ENCODE data around the gene C1orf159. TPM values are rescaled to one million over a fixed set of nuclear protein-coding genes. Genes with fewer than 3 reads are reported as not detected.
"Not testable (repeated sequence)": the region's sequence is repeated elsewhere in the genome, so short reads cannot be mapped to it uniquely, and the experiment has no call there.

The C1orf159 gene
- total RNA-seq, 1 experiment from 2014 or later: 15.7 TPM

- ChIA-PET CTCF (no interaction called here), POLR2A (no interaction called here)
- Mint-ChIP-seq H3K9me3 (ENCODE audit: unreplicated experiment) (no peaks in the 10 kb centered on the region), H3K4me3 (ENCODE audit: unreplicated experiment) (no peak overlapping the region), H3K36me3 (ENCODE audit: insufficient read depth, unreplicated experiment) (no peaks in the 10 kb centered on the region), H3K4me1 (ENCODE audit: insufficient read depth, unreplicated experiment) (no peaks in the 10 kb centered on the region), H3K27ac (ENCODE audit: low read depth, unreplicated experiment) (no peak overlapping the region), H3K27me3 (ENCODE audit: insufficient read depth, unreplicated experiment) (peaks cover 15% of the 10 kb centered on the region)
- TF ChIP-seq CTCF (IDR thresholded peaks at IDR 0.05; ENCODE audit: unreplicated experiment): no peak
- intact Hi-C loops (cut with micrococcal nuclease): no loop called here
- no peak for DNase-seq (ENCODE audit: unreplicated experiment)
- BruUV-seq (replicated peaks): no TSS peak
Measured at GRCh38 chr1:1144843-1145546, 29.1 kb upstream of the C1orf159 start.

GRCh38 chr1:1144122-1144842 is 28.4 kb upstream of the C1orf159 start:
- Mint-ChIP-seq H3K4me3 (ENCODE audit: unreplicated experiment) (no peak overlapping the region), H3K27ac (ENCODE audit: low read depth, unreplicated experiment) (no peak overlapping the region), H3K36me3 (ENCODE audit: insufficient read depth, unreplicated experiment) (no peaks in the 10 kb centered on the region), H3K4me1 (ENCODE audit: insufficient read depth, unreplicated experiment) (no peaks in the 10 kb centered on the region), H3K27me3 (ENCODE audit: insufficient read depth, unreplicated experiment) (peaks cover 15% of the 10 kb centered on the region), H3K9me3 (ENCODE audit: unreplicated experiment) (no peaks in the 10 kb centered on the region)
- CTCF ChIA-PET: interaction anchor here (0.6 kb wide), 1 partner anchor 22 kb away, joined by 3 read pairs; no protein-coding TSS in a partner anchor
- intact Hi-C loops (cut with micrococcal nuclease): no loop called here
- DNase-seq (ENCODE audit: unreplicated experiment): no peak
- POLR2A ChIA-PET: interaction anchor here (0.7 kb wide), 1 partner anchor 235 kb away, joined by 3 read pairs; no protein-coding TSS in a partner anchor
- BruUV-seq (replicated peaks): no TSS peak
- TF ChIP-seq CTCF (IDR thresholded peaks at IDR 0.05; ENCODE audit: unreplicated experiment): no peak

- H3K4me3 Mint-ChIP-seq (ENCODE audit: unreplicated experiment): no peak overlapping the region
- ChIA-PET CTCF (interaction anchor here (0.6 kb wide), 1 partner anchor 21 kb away, joined by 3 read pairs; no protein-coding TSS in a partner anchor), POLR2A (interaction anchor here (0.7 kb wide), 1 partner anchor 236 kb away, joined by 3 read pairs; no protein-coding TSS in a partner anchor)
- intact Hi-C loops (cut with micrococcal nuclease): no loop called here
- H3K27me3 Mint-ChIP-seq (ENCODE audit: insufficient read depth, unreplicated experiment): peaks cover 14% of the 10 kb centered on the region
- H3K27ac Mint-ChIP-seq (ENCODE audit: low read depth, unreplicated experiment): no peak overlapping the region
- no peaks in the 10 kb centered on the region for H3K36me3 Mint-ChIP-seq (ENCODE audit: insufficient read depth, unreplicated experiment)
- H3K9me3 Mint-ChIP-seq (ENCODE audit: unreplicated experiment): no peaks in the 10 kb centered on the region
- BruUV-seq (replicated peaks): no TSS peak
- H3K4me1 Mint-ChIP-seq (ENCODE audit: insufficient read depth, unreplicated experiment): no peaks in the 10 kb centered on the region
- no peak for DNase-seq (ENCODE audit: unreplicated experiment)
- TF ChIP-seq CTCF (IDR thresholded peaks at IDR 0.05; ENCODE audit: unreplicated experiment): no peak
Measured at GRCh38 chr1:1143636-1144035, 27.7 kb upstream of the C1orf159 start.

GRCh38 chr1:1142844-1143243 is 27.0 kb upstream of the C1orf159 start:
- no peaks in the 10 kb centered on the region for H3K36me3 Mint-ChIP-seq (ENCODE audit: insufficient read depth, unreplicated experiment)
- H3K9me3 Mint-ChIP-seq (ENCODE audit: unreplicated experiment): no peaks in the 10 kb centered on the region
- no peak overlapping the region for H3K4me3 Mint-ChIP-seq (ENCODE audit: unreplicated experiment)
- BruUV-seq (replicated peaks): no TSS peak
- intact Hi-C loops (cut with micrococcal nuclease): no loop called here
- ChIA-PET POLR2A (no interaction called here), CTCF (no interaction called here)
- H3K4me1 Mint-ChIP-seq (ENCODE audit: insufficient read depth, unreplicated experiment): no peaks in the 10 kb centered on the region
- H3K27ac Mint-ChIP-seq (ENCODE audit: low read depth, unreplicated experiment): no peak overlapping the region
- DNase-seq (ENCODE audit: unreplicated experiment): no peak
- H3K27me3 Mint-ChIP-seq (ENCODE audit: insufficient read depth, unreplicated experiment): peaks cover 6% of the 10 kb centered on the region
- TF ChIP-seq CTCF (IDR thresholded peaks at IDR 0.05; ENCODE audit: unreplicated experiment): no peak

GRCh38 chr1:1142352-1142751 is 26.5 kb upstream of the C1orf159 start:
- DNase-seq (ENCODE audit: unreplicated experiment); H3K27ac Mint-ChIP-seq (ENCODE audit: low read depth, unreplicated experiment); CTCF ChIA-PET; H3K36me3 Mint-ChIP-seq (ENCODE audit: insufficient read depth, unreplicated experiment); BruUV-seq (replicated peaks); H3K27me3 Mint-ChIP-seq (ENCODE audit: insufficient read depth, unreplicated experiment); H3K4me3 Mint-ChIP-seq (ENCODE audit: unreplicated experiment); H3K9me3 Mint-ChIP-seq (ENCODE audit: unreplicated experiment); intact Hi-C loops (cut with micrococcal nuclease); H3K4me1 Mint-ChIP-seq (ENCODE audit: insufficient read depth, unreplicated experiment); POLR2A ChIA-PET: not testable (repeated sequence)
